ENCODE results near the gene NRP2. TPM values are rescaled to one million over a fixed set of nuclear protein-coding genes. Genes with fewer than 3 reads are reported as not detected.

Gene NRP2
- total RNA-seq, 1 experiment from 2014 or later = 73.5 TPM

GRCh38 chr2:205802941-205803340, 120.6 kb downstream of the NRP2 start:
- DNase-seq (ENCODE audit: low read depth) = no peak

GRCh38 chr2:205803500-205803899, 121.2 kb downstream of the NRP2 start:
- DNase-seq (ENCODE audit: low read depth) = no peak

GRCh38 chr2:205805136-205805535, 122.8 kb downstream of the NRP2 start:
- DNase-seq (ENCODE audit: low read depth) = no peak

GRCh38 chr2:205806143-205806905, 124.0 kb downstream of the NRP2 start:
- no peak for DNase-seq (ENCODE audit: low read depth)

GRCh38 chr2:205807229-205807628, 124.9 kb downstream of the NRP2 start:
- DNase-seq (ENCODE audit: low read depth) = no peak

GRCh38 chr2:205807758-205808157, 125.5 kb downstream of the NRP2 start:
- DNase-seq (ENCODE audit: low read depth) = no peak

GRCh38 chr2:205808486-205809121, 126.3 kb downstream of the NRP2 start:
- DNase-seq (ENCODE audit: low read depth) = no peak

- DNase-seq (ENCODE audit: low read depth) = no peak
Observed at GRCh38 chr2:205811387-205811786, 129.1 kb downstream of the NRP2 start.

- no peak for DNase-seq (ENCODE audit: low read depth)
Observed at GRCh38 chr2:205814039-205814364, 131.7 kb downstream of the NRP2 start.

- DNase-seq (ENCODE audit: low read depth) = no peak
Observed at GRCh38 chr2:205815673-205816072, 133.4 kb downstream of the NRP2 start.

GRCh38 chr2:205816268-205816667, 134.0 kb downstream of the NRP2 start:
- DNase-seq (ENCODE audit: low read depth) = no peak

- DNase-seq (ENCODE audit: low read depth) = peak; percentile 83
Observed at GRCh38 chr2:205822579-205822978, 140.3 kb downstream of the NRP2 start.

- no peak for DNase-seq (ENCODE audit: low read depth)
Observed at GRCh38 chr2:205827809-205828365, 145.6 kb downstream of the NRP2 start.

- DNase-seq (ENCODE audit: low read depth) = no peak
Observed at GRCh38 chr2:205833864-205834263, 151.6 kb downstream of the NRP2 start.

- DNase-seq (ENCODE audit: low read depth) = no peak
Observed at GRCh38 chr2:205834796-205835195, 152.5 kb downstream of the NRP2 start.

- no peak for DNase-seq (ENCODE audit: low read depth)
Observed at GRCh38 chr2:205835251-205835791, 153.0 kb downstream of the NRP2 start.

- no peak for DNase-seq (ENCODE audit: low read depth)
Observed at GRCh38 chr2:205835923-205836322, 153.6 kb downstream of the NRP2 start.

- DNase-seq (ENCODE audit: low read depth) = no peak
Observed at GRCh38 chr2:205836477-205837221, 154.3 kb downstream of the NRP2 start.

- DNase-seq (ENCODE audit: low read depth) = no peak
Observed at GRCh38 chr2:205837663-205838062, 155.4 kb downstream of the NRP2 start.

GRCh38 chr2:205845446-205845845, 163.1 kb downstream of the NRP2 start:
- DNase-seq (ENCODE audit: low read depth) = no peak
